Stimulated activated memory B cell treated with anti-CD40 and anti-IgM and Interleukin-4, amounts not matched to agents 10 μg/mL and 1 μg/mL and 100 μg/mL, for 72 hours (primary cell): ENCODE measurements around the gene ZC2HC1B.
A peak's percentile ranks its signal among the peaks of the same experiment; 100 is the strongest.
"Not testable (repeated sequence)": the region's sequence is repeated elsewhere in the genome, so short reads cannot be mapped to it uniquely, and the experiment has no call there.

Source experiments
- ATAC-seq: fragments of 150-1000 bp; cut with Tn5 transposase; 2 replicates; pipeline ENCODE4 v1.10.0; 2021
- H3K27ac Mint-ChIP-seq: one replicate; pipeline ENCODE4 v1.8.0; 2022; ENCODE audit warnings: mild to moderate bottlenecking, mixed read lengths
- H3K27me3 Mint-ChIP-seq: one replicate; pipeline ENCODE4 v1.8.0; 2022; ENCODE audit warnings: mixed read lengths
- H3K36me3 Mint-ChIP-seq: one replicate; pipeline ENCODE4 v1.8.0; 2022; ENCODE audit warnings: mixed read lengths
- H3K4me1 Mint-ChIP-seq: one replicate; pipeline ENCODE4 v1.8.0; 2022; ENCODE audit warnings: mixed read lengths
- H3K4me3 Mint-ChIP-seq: one replicate; pipeline ENCODE4 v1.8.0; 2022; ENCODE audit warnings: mild to moderate bottlenecking, moderate library complexity, mixed read lengths
- H3K9me3 Mint-ChIP-seq: one replicate; pipeline ENCODE4 v1.8.0; 2022; ENCODE audit warnings: mixed read lengths

Gene ZC2HC1B

GRCh38 chr6:143882401-143882930 lies 18.2 kb downstream of the ZC2HC1B start:
- no peak overlapping the region for H3K27ac Mint-ChIP-seq
- no peak for ATAC-seq
- H3K27me3 Mint-ChIP-seq, result no peaks in the 10 kb centered on the region
- H3K9me3 Mint-ChIP-seq, result no peaks in the 10 kb centered on the region
- peaks cover 12% of the 10 kb centered on the region for H3K36me3 Mint-ChIP-seq
- no peaks in the 10 kb centered on the region for H3K4me1 Mint-ChIP-seq
- H3K4me3 Mint-ChIP-seq, result no peak overlapping the region

GRCh38 chr6:143884216-143884900 lies 20.1 kb downstream of the ZC2HC1B start:
- no peak for ATAC-seq
- no peaks in the 10 kb centered on the region for H3K4me1 Mint-ChIP-seq
- H3K36me3 Mint-ChIP-seq, result peaks cover 26% of the 10 kb centered on the region
- H3K4me3 Mint-ChIP-seq, result no peak overlapping the region
- H3K9me3 Mint-ChIP-seq, result no peaks in the 10 kb centered on the region
- no peaks in the 10 kb centered on the region for H3K27me3 Mint-ChIP-seq
- H3K27ac Mint-ChIP-seq, result no peak overlapping the region

GRCh38 chr6:143885116-143885515 lies 20.8 kb downstream of the ZC2HC1B start:
- Mint-ChIP-seq H3K27ac (no peak overlapping the region), H3K9me3 (no peaks in the 10 kb centered on the region), H3K4me3 (no peak overlapping the region), H3K36me3 (peaks cover 26% of the 10 kb centered on the region), H3K4me1 (no peaks in the 10 kb centered on the region), H3K27me3 (no peaks in the 10 kb centered on the region)
- no peak for ATAC-seq

DNA sequence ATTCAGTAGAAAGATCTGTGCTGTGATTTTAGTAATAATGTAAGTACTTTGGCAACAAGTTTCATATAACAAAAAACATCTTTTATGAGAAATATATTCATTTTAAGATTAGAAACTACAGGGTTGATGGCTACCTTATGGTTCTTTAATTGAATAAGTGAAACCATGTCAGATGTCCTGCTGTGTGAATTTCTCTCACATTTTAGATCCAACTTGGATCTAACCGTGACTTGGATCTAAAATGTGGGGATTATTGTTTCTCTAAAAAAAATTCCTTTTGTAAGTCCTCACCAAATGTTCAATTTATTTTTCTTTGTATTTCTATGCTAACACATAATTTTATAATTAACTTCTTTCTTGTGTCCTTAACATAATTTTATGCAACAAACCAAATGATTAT lies 30.4 kb downstream of the ZC2HC1B start:
- ATAC-seq, result no peak
- Mint-ChIP-seq H3K36me3 (no peaks in the 10 kb centered on the region), H3K9me3 (no peaks in the 10 kb centered on the region), H3K4me3 (no peak overlapping the region), H3K27ac (no peak overlapping the region), H3K4me1 (no peaks in the 10 kb centered on the region), H3K27me3 (no peaks in the 10 kb centered on the region)

GRCh38 chr6:143896126-143896860 lies 32.0 kb downstream of the ZC2HC1B start:
- no peak for ATAC-seq
- Mint-ChIP-seq H3K4me1 (no peaks in the 10 kb centered on the region), H3K27me3 (no peaks in the 10 kb centered on the region), H3K36me3 (no peaks in the 10 kb centered on the region), H3K9me3 (no peaks in the 10 kb centered on the region), H3K27ac (no peak overlapping the region), H3K4me3 (no peak overlapping the region)

DNA sequence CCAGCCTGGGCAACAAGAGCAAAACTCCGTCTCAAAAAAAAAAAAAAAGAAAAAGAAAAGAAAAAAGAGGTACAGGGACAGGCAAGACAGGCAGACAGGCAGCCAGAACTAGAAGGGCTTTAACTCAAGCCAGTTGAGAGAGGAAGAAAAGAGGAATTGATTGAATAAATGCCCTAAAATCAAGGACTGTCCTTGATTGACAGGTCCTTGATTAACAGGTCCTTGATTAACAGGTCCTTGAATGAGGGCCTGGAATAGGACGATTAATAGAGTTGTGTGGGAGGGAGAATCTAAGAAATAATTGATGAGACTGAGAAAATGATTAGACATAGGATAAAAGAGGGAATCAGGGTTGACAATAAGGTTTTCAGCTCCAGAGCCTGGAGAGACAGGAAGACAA lies 36.1 kb downstream of the ZC2HC1B start:
- Mint-ChIP-seq H3K4me1 (peaks cover 6% of the 10 kb centered on the region), H3K27ac (no peak overlapping the region), H3K36me3 (peaks cover 12% of the 10 kb centered on the region), H3K9me3 (peaks cover 4% of the 10 kb centered on the region), H3K4me3 (no peak overlapping the region), H3K27me3 (no peaks in the 10 kb centered on the region)
- no peak for ATAC-seq

- Mint-ChIP-seq H3K4me1 (peaks cover 6% of the 10 kb centered on the region), H3K4me3 (no peak overlapping the region), H3K36me3 (peaks cover 17% of the 10 kb centered on the region), H3K27me3 (no peaks in the 10 kb centered on the region), H3K9me3 (peaks cover 7% of the 10 kb centered on the region), H3K27ac (peak overlapping the region; percentile 71)
- ATAC-seq, result peak; percentile 71
These were observed 37.8 kb downstream of the ZC2HC1B start for GRCh38 chr6:143901885-143902750.

- peaks cover 6% of the 10 kb centered on the region for H3K4me1 Mint-ChIP-seq
- H3K9me3 Mint-ChIP-seq, result peaks cover 7% of the 10 kb centered on the region
- H3K27ac Mint-ChIP-seq, result no peak overlapping the region
- no peaks in the 10 kb centered on the region for H3K27me3 Mint-ChIP-seq
- ATAC-seq, result no peak
- H3K4me3 Mint-ChIP-seq, result no peak overlapping the region
- peaks cover 23% of the 10 kb centered on the region for H3K36me3 Mint-ChIP-seq
These were observed 38.6 kb downstream of the ZC2HC1B start for GRCh38 chr6:143902827-143903226.

DNA sequence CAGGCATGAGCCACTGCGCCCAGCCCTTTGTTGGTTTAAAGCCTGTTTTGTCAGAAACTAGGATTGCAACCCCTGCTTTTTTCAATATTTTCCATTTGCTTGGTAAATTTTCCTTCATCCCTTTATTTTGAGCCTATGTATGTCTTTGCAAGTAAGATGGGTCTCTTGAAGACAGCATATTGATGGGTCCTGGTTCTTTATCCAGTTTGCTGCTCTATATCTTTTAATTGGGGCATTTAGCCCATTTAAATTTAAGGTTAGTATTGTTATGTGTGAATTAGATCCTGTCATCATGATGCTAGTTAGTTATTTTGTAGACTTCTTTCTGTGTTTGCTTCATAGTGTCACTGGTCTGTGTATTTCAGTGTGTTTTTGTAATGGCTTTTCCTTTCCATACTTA lies 46.8 kb downstream of the ZC2HC1B start:
- Mint-ChIP-seq H3K36me3 (peaks cover 84% of the 10 kb centered on the region), H3K4me3 (no peak overlapping the region), H3K27me3 (peaks cover 13% of the 10 kb centered on the region), H3K27ac (no peak overlapping the region), H3K9me3 (peaks cover 24% of the 10 kb centered on the region), H3K4me1 (no peaks in the 10 kb centered on the region)
- no peak for ATAC-seq

GRCh38 chr6:143912671-143913070 lies 48.4 kb downstream of the ZC2HC1B start:
- no peak overlapping the region for H3K4me3 Mint-ChIP-seq
- ATAC-seq, result no peak
- peaks cover 13% of the 10 kb centered on the region for H3K27me3 Mint-ChIP-seq
- H3K27ac Mint-ChIP-seq, result no peak overlapping the region
- no peaks in the 10 kb centered on the region for H3K4me1 Mint-ChIP-seq
- H3K36me3 Mint-ChIP-seq, result peaks cover 85% of the 10 kb centered on the region
- H3K9me3 Mint-ChIP-seq, result peaks cover 28% of the 10 kb centered on the region

GRCh38 chr6:143917026-143917425 lies 52.8 kb downstream of the ZC2HC1B start:
- H3K4me1 Mint-ChIP-seq, H3K4me3 Mint-ChIP-seq, ATAC-seq, H3K27ac Mint-ChIP-seq: not testable (repeated sequence)
- H3K9me3 Mint-ChIP-seq, result peaks cover 26% of the 10 kb centered on the region
- H3K27me3 Mint-ChIP-seq, result peaks cover 13% of the 10 kb centered on the region
- H3K36me3 Mint-ChIP-seq, result peaks cover 65% of the 10 kb centered on the region

DNA sequence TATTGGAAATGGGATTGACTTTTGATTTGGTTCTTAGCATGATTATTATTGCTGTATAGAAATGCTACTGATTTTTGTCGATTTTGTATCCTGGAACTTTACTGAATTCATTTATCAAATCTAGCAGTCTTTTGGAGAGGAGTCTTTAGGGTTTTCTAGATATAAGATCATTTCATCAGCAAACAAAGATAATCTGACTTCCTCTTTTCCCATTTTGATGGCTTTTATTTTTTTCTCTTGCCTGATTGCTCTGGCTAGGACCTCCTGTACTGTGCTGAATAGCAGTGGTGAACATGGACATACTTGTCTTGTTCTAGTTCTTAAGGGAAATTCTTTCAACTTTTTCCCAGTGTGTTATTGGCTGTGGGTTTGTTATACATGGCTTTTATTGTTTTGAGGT lies 64.6 kb downstream of the ZC2HC1B start:
- Mint-ChIP-seq H3K4me3 (no peak overlapping the region), H3K27ac (no peak overlapping the region), H3K4me1 (no peaks in the 10 kb centered on the region), H3K9me3 (peaks cover 29% of the 10 kb centered on the region), H3K36me3 (peaks cover 62% of the 10 kb centered on the region), H3K27me3 (peaks cover 6% of the 10 kb centered on the region)
- no peak for ATAC-seq

- H3K36me3 Mint-ChIP-seq, result peaks cover 73% of the 10 kb centered on the region
- peaks cover 26% of the 10 kb centered on the region for H3K9me3 Mint-ChIP-seq
- no peak overlapping the region for H3K27ac Mint-ChIP-seq
- H3K27me3 Mint-ChIP-seq, result peaks cover 6% of the 10 kb centered on the region
- H3K4me1 Mint-ChIP-seq, result no peaks in the 10 kb centered on the region
- H3K4me3 Mint-ChIP-seq, result no peak overlapping the region
- ATAC-seq, result no peak
These were observed 65.7 kb downstream of the ZC2HC1B start for GRCh38 chr6:143929975-143930374.

GRCh38 chr6:143934331-143934730 lies 70.1 kb downstream of the ZC2HC1B start:
- Mint-ChIP-seq H3K27me3 (no peaks in the 10 kb centered on the region), H3K9me3 (peaks cover 17% of the 10 kb centered on the region), H3K27ac (no peak overlapping the region), H3K4me3 (no peak overlapping the region), H3K4me1 (no peaks in the 10 kb centered on the region), H3K36me3 (peaks cover 51% of the 10 kb centered on the region)
- ATAC-seq, result no peak

- Mint-ChIP-seq H3K36me3 (peaks cover 46% of the 10 kb centered on the region), H3K9me3 (peaks cover 15% of the 10 kb centered on the region), H3K27me3 (no peaks in the 10 kb centered on the region), H3K4me3 (no peak overlapping the region), H3K27ac (no peak overlapping the region), H3K4me1 (peaks cover 3% of the 10 kb centered on the region)
- no peak for ATAC-seq
These were observed 70.6 kb downstream of the ZC2HC1B start for GRCh38 chr6:143934867-143935266.
